Left ventricle myocardium inferior (tissue), 1 donor: ENCODE results near the gene PSMB3. TPM values are rescaled to one million over a fixed set of nuclear protein-coding genes. Genes with fewer than 3 reads are reported as not detected.

ENCODE experiments used
- DNase-seq: peaks from one replicate; pipeline ENCODE4 v3.0.0-alpha.2; 2020
- H3K27ac ChIP-seq: fragments of 200-600 bp; replicated peaks from 2 replicates; pipeline ENCODE4 v1.8.0; 2021
- H3K27me3 ChIP-seq: fragments of 200-600 bp; 2 replicates; pipeline ENCODE4 v1.8.0; 2021; ENCODE audit warnings: low read depth
- H3K36me3 ChIP-seq: fragments of 200-600 bp; 2 replicates; pipeline ENCODE4 v1.8.0; 2021
- H3K4me1 ChIP-seq: fragments of 200-600 bp; 2 replicates; pipeline ENCODE4 v1.8.0; 2021
- H3K4me3 ChIP-seq: fragments of 200-600 bp; 2 replicates; pipeline ENCODE4 v1.8.0; 2021; ENCODE audit warnings: mild to moderate bottlenecking, moderate library complexity
- H3K9me3 ChIP-seq: fragments of 200-600 bp; replicated peaks from 2 replicates; pipeline ENCODE4 v1.8.0; 2021
- intact Hi-C: fragments of 100-400 bp; cut with micrococcal nuclease; formaldehyde crosslinking; loops from one replicate; pipeline ENCODE4 v1.11.0; 2022
- total RNA-seq: library from RNA; stranded (reverse); fragmentation: NEBNext Ultra II Directional; extraction: Animal tissue kit (Norgen Biotek cat#: 25700); gene quantifications from one replicate; pipeline ENCODE4 v1.2.1, GENCODE V29; 2021
- TF ChIP-seq, protein P1 (sequence below): fragments of 200-600 bp; IDR thresholded peaks from 2 replicates; pipeline ENCODE4 v1.8.0; 2021; ENCODE audit warnings: antibody characterized with exemption, mild to moderate bottlenecking, borderline replicate concordance
- donor health status: DM: no; HTN: yes; CAD: no; lungs with severe emphysema.

The PSMB3 gene
- total RNA-seq, 1 donor from 2014 or later, result 149 TPM

DNA sequence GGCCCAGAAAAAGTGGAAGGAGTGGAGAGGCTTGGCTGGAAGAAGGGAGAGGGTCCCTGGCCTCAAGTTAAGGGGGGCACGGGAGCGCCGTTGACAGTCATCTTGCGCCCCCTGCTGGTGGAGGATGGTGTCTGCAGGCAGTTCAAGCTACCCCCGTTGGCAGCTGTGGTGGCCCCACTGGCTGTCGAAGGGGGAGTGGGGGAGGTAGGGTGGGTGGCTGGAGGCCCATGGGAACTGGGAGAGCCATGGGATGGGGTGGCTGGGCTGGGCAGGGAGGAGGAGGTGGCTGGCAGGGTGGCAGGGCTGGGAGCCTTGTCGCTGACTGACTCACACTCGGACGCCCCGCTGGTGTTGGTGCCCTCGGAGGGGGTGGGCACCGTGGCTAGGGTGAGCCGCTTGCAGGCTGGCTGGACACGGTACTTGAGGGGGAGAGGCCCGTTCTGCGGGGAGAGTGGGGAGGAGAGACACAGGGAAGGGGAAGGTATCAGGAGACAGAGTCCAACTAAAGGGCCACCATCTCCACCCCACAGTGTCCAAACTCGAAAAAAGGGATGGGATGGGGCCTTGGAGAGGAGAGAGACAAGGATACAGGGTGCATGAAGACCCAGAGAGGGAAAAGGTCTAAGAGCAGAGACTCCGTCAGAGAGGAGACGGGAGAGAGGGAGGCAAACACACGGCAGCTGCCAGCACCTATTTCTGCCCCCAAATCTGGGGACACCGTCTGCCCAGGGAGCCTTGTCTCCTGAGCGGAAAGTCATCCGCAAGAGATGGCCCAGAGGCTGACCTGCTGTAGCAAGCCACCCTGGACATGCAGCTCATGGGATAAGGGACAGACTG is 17.2 kb upstream of the PSMB3 start:
- intact Hi-C loops, result loop anchor here (5.0 kb wide), 1 partner anchor 58 kb away; no protein-coding TSS in a partner anchor
- H3K27me3 ChIP-seq, result no peaks in the 10 kb centered on the region
- peak; percentile 68 for DNase-seq
- TF ChIP-seq, protein P1, sequence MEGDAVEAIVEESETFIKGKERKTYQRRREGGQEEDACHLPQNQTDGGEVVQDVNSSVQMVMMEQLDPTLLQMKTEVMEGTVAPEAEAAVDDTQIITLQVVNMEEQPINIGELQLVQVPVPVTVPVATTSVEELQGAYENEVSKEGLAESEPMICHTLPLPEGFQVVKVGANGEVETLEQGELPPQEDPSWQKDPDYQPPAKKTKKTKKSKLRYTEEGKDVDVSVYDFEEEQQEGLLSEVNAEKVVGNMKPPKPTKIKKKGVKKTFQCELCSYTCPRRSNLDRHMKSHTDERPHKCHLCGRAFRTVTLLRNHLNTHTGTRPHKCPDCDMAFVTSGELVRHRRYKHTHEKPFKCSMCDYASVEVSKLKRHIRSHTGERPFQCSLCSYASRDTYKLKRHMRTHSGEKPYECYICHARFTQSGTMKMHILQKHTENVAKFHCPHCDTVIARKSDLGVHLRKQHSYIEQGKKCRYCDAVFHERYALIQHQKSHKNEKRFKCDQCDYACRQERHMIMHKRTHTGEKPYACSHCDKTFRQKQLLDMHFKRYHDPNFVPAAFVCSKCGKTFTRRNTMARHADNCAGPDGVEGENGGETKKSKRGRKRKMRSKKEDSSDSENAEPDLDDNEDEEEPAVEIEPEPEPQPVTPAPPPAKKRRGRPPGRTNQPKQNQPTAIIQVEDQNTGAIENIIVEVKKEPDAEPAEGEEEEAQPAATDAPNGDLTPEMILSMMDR, result peak; percentile 89
- H3K4me1 ChIP-seq, result peaks cover 63% of the 10 kb centered on the region
- no peaks in the 10 kb centered on the region for H3K9me3 ChIP-seq
- H3K4me3 ChIP-seq, result no peak overlapping the region
- peaks cover 73% of the 10 kb centered on the region for H3K36me3 ChIP-seq
- peak overlapping the region; percentile 97 for H3K27ac ChIP-seq

GRCh38 chr17:38738007-38738662 is 14.4 kb upstream of the PSMB3 start:
- Histone ChIP-seq H3K4me1 (peaks cover 63% of the 10 kb centered on the region), H3K27me3 (no peaks in the 10 kb centered on the region), H3K36me3 (peaks cover 58% of the 10 kb centered on the region), H3K4me3 (no peak overlapping the region), H3K27ac (no peak overlapping the region), H3K9me3 (no peaks in the 10 kb centered on the region)
- intact Hi-C loops, result loop anchor here (5.0 kb wide), 1 partner anchor 61 kb away; no protein-coding TSS in a partner anchor
- TF ChIP-seq, protein P1, result no peak
- DNase-seq, result no peak

DNA sequence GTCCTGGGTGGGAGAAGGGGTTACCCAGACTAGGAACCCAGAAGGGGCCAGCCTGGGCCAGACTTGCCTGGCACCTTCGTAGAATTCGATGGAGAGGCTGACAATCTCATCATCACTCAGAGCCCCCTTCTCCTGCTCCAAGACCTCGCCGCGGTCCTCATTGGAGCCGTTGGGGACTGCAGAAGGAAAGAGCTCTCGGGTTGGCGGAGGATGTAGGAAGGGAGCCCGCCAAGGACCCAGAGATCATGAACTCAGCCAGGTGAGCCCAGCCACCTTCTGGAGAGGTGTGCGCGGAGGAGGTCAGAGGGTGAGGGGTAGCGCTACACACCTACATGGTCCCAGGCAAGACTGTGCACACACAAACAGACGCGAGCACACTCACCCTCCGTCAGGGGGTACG is 13.9 kb upstream of the PSMB3 start:
- intact Hi-C loops, result loop anchor here (5.0 kb wide), 1 partner anchor 61 kb away; no protein-coding TSS in a partner anchor
- Histone ChIP-seq H3K4me3 (no peak overlapping the region), H3K4me1 (peaks cover 63% of the 10 kb centered on the region), H3K9me3 (no peaks in the 10 kb centered on the region), H3K27me3 (no peaks in the 10 kb centered on the region), H3K36me3 (peaks cover 53% of the 10 kb centered on the region), H3K27ac (no peak overlapping the region)
- TF ChIP-seq, protein P1, result no peak
- no peak for DNase-seq

- no peaks in the 10 kb centered on the region for H3K27me3 ChIP-seq
- H3K4me1 ChIP-seq, result peaks cover 63% of the 10 kb centered on the region
- H3K9me3 ChIP-seq, result no peaks in the 10 kb centered on the region
- intact Hi-C loops, result loop anchor here (5.0 kb wide), 1 partner anchor 62 kb away; no protein-coding TSS in a partner anchor
- no peak overlapping the region for H3K27ac ChIP-seq
- no peak for DNase-seq
- H3K4me3 ChIP-seq, result no peak overlapping the region
- TF ChIP-seq, protein P1, result no peak
- H3K36me3 ChIP-seq, result peaks cover 48% of the 10 kb centered on the region
These were observed 13.2 kb upstream of the PSMB3 start for GRCh38 chr17:38739305-38739704.

GRCh38 chr17:38740044-38740443 is 12.5 kb upstream of the PSMB3 start:
- intact Hi-C loops, result no loop called here
- TF ChIP-seq, protein P1, result no peak
- H3K27ac ChIP-seq, result no peak overlapping the region
- peaks cover 63% of the 10 kb centered on the region for H3K4me1 ChIP-seq
- DNase-seq, result no peak
- no peak overlapping the region for H3K4me3 ChIP-seq
- peaks cover 45% of the 10 kb centered on the region for H3K36me3 ChIP-seq
- H3K9me3 ChIP-seq, result no peaks in the 10 kb centered on the region
- no peaks in the 10 kb centered on the region for H3K27me3 ChIP-seq
